K562 (cell line): ENCODE results near the gene WT1. TPM values are rescaled to one million over a fixed set of nuclear protein-coding genes. Genes with fewer than 3 reads are reported as not detected.

Source experiments
- ATAC-seq: fragments of 200-7000 bp; cut with Tn5 transposase; 3 replicates; pipeline ENCODE4 v1.9.1; 2020; ENCODE audit warnings: moderate library complexity
- BruUV-seq: library from RNA; stranded (reverse); fragments of 400-500 nt; replicated peaks from 2 replicates; lab custom pipeline; 2021; lab: Mats Ljungman, UMichigan
- CTCF ChIA-PET: fragments of 300-600 bp; formaldehyde crosslinking; extraction: SDS; loops from one replicate; lab custom pipeline; 2021; ENCODE audit warnings: low intra/inter-chr PET ratio; lab: Yijun Ruan, JAX
- POLR2A ChIA-PET: fragments of 300-600, 350-650 bp; sonication (Branson Sonifier 250); formaldehyde crosslinking; extraction: SDS; loops from one replicate; lab custom pipeline; 2021; ENCODE audit warnings: antibody characterized with exemption, inconsistent platforms; lab: Yijun Ruan, JAX
- DNase-seq, 4 experiments: peaks; one replicate each; pipeline versions ENCODE4 v3.0.0 to v3.0.0-alpha.2; 2011 to 2018; ENCODE audit warnings: low spot score in 3 of 4, mixed read lengths in 3 of 4; ENCODE audit errors: extremely low read depth in 1 of 4
- FAIRE-seq: peaks from 2 replicates; lab custom pipeline; 2011; peaks lifted over from hg19 to GRCh38; lab: Jason Lieb, UNC
- H2AFZ ChIP-seq: 2 replicates; pipeline ENCODE4 v1.6.0; 2011; ENCODE audit warnings: low read depth, low read length, control low read depth, inconsistent platforms
- H3K27ac ChIP-seq: fragments of 200-600 bp; 3 replicates; pipeline ENCODE4 v1.8.0; 2011; ENCODE audit warnings: low read depth, mild to moderate bottlenecking, control low read depth, inconsistent platforms, low read length, moderate library complexity, mixed read lengths; ENCODE audit errors: extremely low read depth
- H3K27me3 ChIP-seq, 2 experiments: fragments of 300-600 bp in 1 of 2; 2 replicates in 1 of 2; 3 replicates in 1 of 2; pipeline versions ENCODE4 v1.6.0 to v1.8.0; 2011; ENCODE audit warnings: inconsistent platforms in 2 of 2, low read length in 2 of 2, mild to moderate bottlenecking in 1 of 2, mixed read lengths in 1 of 2, moderate library complexity in 1 of 2; ENCODE audit not compliant: control insufficient read depth in 2 of 2, insufficient read depth in 2 of 2
- H3K36me3 ChIP-seq: fragments of 300-600 bp; 3 replicates; pipeline ENCODE4 v1.8.0; 2011; ENCODE audit warnings: mild to moderate bottlenecking, low read length, inconsistent platforms; ENCODE audit not compliant: control insufficient read depth, insufficient read depth
- H3K4me1 ChIP-seq, 2 experiments: fragments of 200-600 bp in 1 of 2; replicated peaks in 1 of 2; 2 replicates in 1 of 2; 3 replicates in 1 of 2; pipeline versions ENCODE4 v1.5.1 to v1.8.0; 2011; ENCODE audit warnings: inconsistent platforms in 2 of 2, low read length in 2 of 2, mild to moderate bottlenecking in 1 of 2, mixed read lengths in 1 of 2, moderate library complexity in 1 of 2; ENCODE audit not compliant: control insufficient read depth in 2 of 2, insufficient read depth in 2 of 2
- H3K4me2 ChIP-seq: 2 replicates; pipeline ENCODE4 v1.6.1; 2011; ENCODE audit warnings: low read length, control low read depth, inconsistent platforms, mixed read lengths; ENCODE audit not compliant: insufficient read depth
- H3K4me3 ChIP-seq: fragments of 200-600 bp; sonication (generic), shearing (Covaris generic); 2 replicates; pipeline ENCODE4 v1.5.1; 2016; ENCODE audit warnings: control low read depth, inconsistent platforms
- H3K79me2 ChIP-seq: fragments of 200-600 bp; 3 replicates; pipeline ENCODE4 v1.8.0; 2011; ENCODE audit warnings: low read length, inconsistent platforms; ENCODE audit not compliant: control insufficient read depth, insufficient read depth
- H3K9ac ChIP-seq, 2 experiments: 2 replicates each; pipeline versions ENCODE4 v1.6.0 to v1.6.1; 2011; ENCODE audit warnings: low read depth in 2 of 2, low read length in 2 of 2, control low read depth in 1 of 2, inconsistent platforms in 1 of 2, mild to moderate bottlenecking in 1 of 2, mixed read lengths in 1 of 2; ENCODE audit not compliant: insufficient read depth in 1 of 2
- H3K9me1 ChIP-seq: one replicate; pipeline ENCODE4 v1.6.0; 2011; ENCODE audit warnings: inconsistent platforms, mild to moderate bottlenecking, low read length, moderate library complexity; ENCODE audit not compliant: control insufficient read depth, insufficient read depth
- H3K9me3 ChIP-seq: replicated peaks from 2 replicates; pipeline ENCODE4 v1.5.1; 2011; ENCODE audit warnings: low read depth, low read length, inconsistent platforms; ENCODE audit not compliant: control insufficient read depth, insufficient read depth
- H4K20me1 ChIP-seq: replicated peaks from 2 replicates; pipeline ENCODE4 v1.6.1; 2011; ENCODE audit warnings: low read length, inconsistent platforms, mixed read lengths; ENCODE audit not compliant: control insufficient read depth, insufficient read depth
- C11orf30 ChIP-seq: fragments of 450-650 bp; IDR thresholded peaks from 2 replicates; pipeline ENCODE4 v1.6.1; 2016; ENCODE audit warnings: low read depth, mild to moderate bottlenecking
- HEY1 ChIP-seq: fragments of 250-450 bp; sonication (Bioruptor Pico); IDR thresholded peaks from 2 replicates; pipeline ENCODE4 v1.5.0; 2020; ENCODE audit warnings: mild to moderate bottlenecking, moderate library complexity, borderline replicate concordance
- KLF10 ChIP-seq: fragments of 250-450 bp; sonication (Bioruptor Pico); IDR thresholded peaks from 2 replicates; pipeline ENCODE4 v1.6.1; 2021; ENCODE audit warnings: matching md5 sums
- PKNOX1 ChIP-seq: fragments of 450-650 bp; IDR thresholded peaks from 2 replicates; pipeline ENCODE4 v1.6.1; 2016
- POLR2AphosphoS2 ChIP-seq: IDR thresholded peaks from 2 replicates; pipeline ENCODE4 v1.6.1; 2012; ENCODE audit warnings: low read length, improper control_type of control experiment
- PTRF ChIP-seq: fragments of 450-650 bp; IDR thresholded peaks from 2 replicates; pipeline ENCODE4 v1.6.1; 2016; ENCODE audit warnings: mild to moderate bottlenecking, missing genetic modification characterization, missing compliant biosample characterization
- ZKSCAN8 ChIP-seq: fragments of 200-800 bp; sonication (Bioruptor generic); IDR thresholded peaks from 2 replicates; pipeline ENCODE4 v1.6.1; 2016; ENCODE audit warnings: missing genetic modification characterization, missing compliant biosample characterization
- ZNF316 ChIP-seq: fragments of 450-650 bp; IDR thresholded peaks from 2 replicates; pipeline ENCODE4 v1.6.1; 2016
- WGBS: fragments of 100-300 bp; shearing (Covaris generic); methylation state at CpG from one replicate; pipeline ENCODE4 v1.1.6; 2016; ENCODE audit warnings: low coverage, mixed read lengths; ENCODE audit not compliant: insufficient coverage; ENCODE audit errors: missing lambda C conversion rate; 5-methylcytosine and 5-hydroxymethylcytosine counted together
- in situ Hi-C: fragments of 300-500 bp; cut with MboI; formaldehyde crosslinking; loops from 4 replicates; pipeline ENCODE4 v1.15.0; 2018; ENCODE audit warnings: inconsistent platforms, mixed read lengths
- intact Hi-C: fragments of 100-400 bp; cut with micrococcal nuclease; formaldehyde crosslinking; loops from 2 replicates; pipeline ENCODE4 v1.14.2; 2022
- polyA plus RNA-seq, 8 experiments: library from polyadenylated mRNA; depleted of rRNA in 4 of 8; stranded (reverse) in 5 of 8; unstranded in 3 of 8; fragments of >200 nt; fragmentation: Nextera tagmentation in 2 of 8; fragmentation: Illumina TruSeq in 1 of 8; extraction: Ambion mirVana in 2 of 8; extraction: Trizol in 1 of 8; gene quantifications; 2 replicates each; pipeline versions ENCODE4 v1.2.1 to v1.2.3, GENCODE V29; 2011 to 2014; ENCODE audit warnings: inconsistent platforms in 1 of 8, missing spikeins in 1 of 8
- total RNA-seq, 7 experiments: library from RNA; depleted of rRNA in 6 of 7; stranded (reverse); fragments of >200 nt in 6 of 7; fragmentation: Illumina TruSeq in 2 of 7; extraction: Trizol in 2 of 7; gene quantifications; 2 replicates each; pipeline versions ENCODE4 v1.2.1 to v1.2.3, GENCODE V29; 2011 to 2021; ENCODE audit warnings: low replicate concordance in 1 of 7
- TF ChIP-seq, protein P1 (sequence below), 2 experiments: fragments of 150-350 bp in 1 of 2; IDR thresholded peaks; 2 replicates each; pipeline ENCODE4 v1.6.1; 2012 to 2016; ENCODE audit warnings: low read depth in 2 of 2, low read length in 2 of 2, mild to moderate bottlenecking in 1 of 2, moderate library complexity in 1 of 2

WT1 gene
- total and polyA plus RNA-seq, 9 of the 15 experiments (the other 6 are each of a cell fraction or from before 2014, with no cell fraction given) = 7.1 to 33.8 (median 19.4) TPM

- ChIA-PET CTCF (no interaction called here), POLR2A (interaction anchor here (0.5 to 2.5 kb wide), 9 partner anchors 10 to 162 kb away, joined by 3 to 15 read pairs (median 7); partner anchors contain the start of genes EIF3M and WT1)
- WGBS = 7% methylated on average over 2 of the region's 2 CpGs
- H4K20me1 ChIP-seq = no peaks in the 10 kb centered on the region
- H3K27me3 ChIP-seq = no peaks in the 10 kb centered on the region
- no peaks in the 10 kb centered on the region for H3K9me1 ChIP-seq
- H3K36me3 ChIP-seq = peaks cover 76% of the 10 kb centered on the region
- DNase-seq (no peak), ATAC-seq (peak; percentile 9), FAIRE-seq (no peak)
- H3K79me2 ChIP-seq = peaks cover 76% of the 10 kb centered on the region
- H3K4me1 ChIP-seq = peaks cover 33 to 53% of the 10 kb centered on the region in 2 experiments
- in situ Hi-C loops = no loop called here
- H3K27ac ChIP-seq = peak overlapping the region; percentile 91
- H3K4me2 ChIP-seq = peak overlapping the region; percentile 78
- H2AFZ ChIP-seq = peak overlapping the region; percentile 75; the same call in 1 of the 2 replicates
- intact Hi-C loops = loop anchor here (1.0 to 2.0 kb wide), 2 partner anchors 12 to 35 kb away; no protein-coding TSS in a partner anchor
- H3K9ac ChIP-seq = peak overlapping the region in 1 of 2 experiments; percentile 66; a peak in 2 of 4 replicates
- H3K9me3 ChIP-seq = no peaks in the 10 kb centered on the region
- BruUV-seq = no TSS peak
- no peak overlapping the region for H3K4me3 ChIP-seq
- no peak for TF ChIP-seq PTRF (tag)
- TF ChIP-seq ZKSCAN8 (CRISPR knock-in tag) = 0 out of 2 replicates have a peak, but pooled peaks have one; percentile 26
- TF ChIP-seq POLR2AphosphoS2 = no peak
- TF ChIP-seq ZNF316 = peak; percentile 81
- TF ChIP-seq PKNOX1 = no peak
- TF ChIP-seq HEY1 (CRISPR knock-in tag) = no peak
- TF ChIP-seq KLF10 (CRISPR knock-in tag) = no peak
- peak; percentile 60; the same call in 1 of the 2 replicates for TF ChIP-seq C11orf30
- TF ChIP-seq, protein P1, sequence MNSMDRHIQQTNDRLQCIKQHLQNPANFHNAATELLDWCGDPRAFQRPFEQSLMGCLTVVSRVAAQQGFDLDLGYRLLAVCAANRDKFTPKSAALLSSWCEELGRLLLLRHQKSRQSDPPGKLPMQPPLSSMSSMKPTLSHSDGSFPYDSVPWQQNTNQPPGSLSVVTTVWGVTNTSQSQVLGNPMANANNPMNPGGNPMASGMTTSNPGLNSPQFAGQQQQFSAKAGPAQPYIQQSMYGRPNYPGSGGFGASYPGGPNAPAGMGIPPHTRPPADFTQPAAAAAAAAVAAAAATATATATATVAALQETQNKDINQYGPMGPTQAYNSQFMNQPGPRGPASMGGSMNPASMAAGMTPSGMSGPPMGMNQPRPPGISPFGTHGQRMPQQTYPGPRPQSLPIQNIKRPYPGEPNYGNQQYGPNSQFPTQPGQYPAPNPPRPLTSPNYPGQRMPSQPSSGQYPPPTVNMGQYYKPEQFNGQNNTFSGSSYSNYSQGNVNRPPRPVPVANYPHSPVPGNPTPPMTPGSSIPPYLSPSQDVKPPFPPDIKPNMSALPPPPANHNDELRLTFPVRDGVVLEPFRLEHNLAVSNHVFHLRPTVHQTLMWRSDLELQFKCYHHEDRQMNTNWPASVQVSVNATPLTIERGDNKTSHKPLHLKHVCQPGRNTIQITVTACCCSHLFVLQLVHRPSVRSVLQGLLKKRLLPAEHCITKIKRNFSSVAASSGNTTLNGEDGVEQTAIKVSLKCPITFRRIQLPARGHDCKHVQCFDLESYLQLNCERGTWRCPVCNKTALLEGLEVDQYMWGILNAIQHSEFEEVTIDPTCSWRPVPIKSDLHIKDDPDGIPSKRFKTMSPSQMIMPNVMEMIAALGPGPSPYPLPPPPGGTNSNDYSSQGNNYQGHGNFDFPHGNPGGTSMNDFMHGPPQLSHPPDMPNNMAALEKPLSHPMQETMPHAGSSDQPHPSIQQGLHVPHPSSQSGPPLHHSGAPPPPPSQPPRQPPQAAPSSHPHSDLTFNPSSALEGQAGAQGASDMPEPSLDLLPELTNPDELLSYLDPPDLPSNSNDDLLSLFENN (IDR thresholded peaks at IDR 0.05; ENCODE audit: low read depth in 2 of 2, low read length in 2 of 2) = no peak
These were observed 13.3 kb downstream of the WT1 start for GRCh38 chr11:32421992-32422391.
